WERI-Rb-1 (cell line): ENCODE measurements around the gene SLC22A23.

Experiments
- DNase-seq: peaks from one replicate; pipeline ENCODE4 v3.0.0-alpha.2; 2020
- H3K27ac ChIP-seq: fragments of 250-450 bp; sonication (Bioruptor Pico); 2 replicates; pipeline ENCODE4 v1.5.1; 2020; ENCODE audit warnings: mild to moderate bottlenecking, moderate library complexity
- H3K27me3 ChIP-seq: fragments of 250-450 bp; sonication (Bioruptor Pico); 2 replicates; pipeline ENCODE4 v1.5.1; 2021; ENCODE audit warnings: mild to moderate bottlenecking, low read depth, moderate library complexity; ENCODE audit not compliant: insufficient read depth, severe bottlenecking
- H3K36me3 ChIP-seq: fragments of 250-450 bp; sonication (Bioruptor Pico); 2 replicates; pipeline ENCODE4 v1.5.1; 2020; ENCODE audit warnings: mild to moderate bottlenecking, moderate library complexity
- H3K4me3 ChIP-seq: 2 replicates; pipeline ENCODE4 v1.5.1; 2011; ENCODE audit warnings: low read depth, mild to moderate bottlenecking, control low read depth, low read length
- H3K9me3 ChIP-seq: fragments of 250-450 bp; sonication (Bioruptor Pico); 2 replicates; pipeline ENCODE4 v1.5.1; 2021; ENCODE audit warnings: mild to moderate bottlenecking, moderate library complexity; ENCODE audit not compliant: severe bottlenecking
- CTCF ChIP-seq: IDR thresholded peaks from 2 replicates; pipeline ENCODE4 v1.5.1; 2011; ENCODE audit warnings: low read depth, mild to moderate bottlenecking, control low read depth, inconsistent platforms, low read length

SLC22A23 gene

DNA sequence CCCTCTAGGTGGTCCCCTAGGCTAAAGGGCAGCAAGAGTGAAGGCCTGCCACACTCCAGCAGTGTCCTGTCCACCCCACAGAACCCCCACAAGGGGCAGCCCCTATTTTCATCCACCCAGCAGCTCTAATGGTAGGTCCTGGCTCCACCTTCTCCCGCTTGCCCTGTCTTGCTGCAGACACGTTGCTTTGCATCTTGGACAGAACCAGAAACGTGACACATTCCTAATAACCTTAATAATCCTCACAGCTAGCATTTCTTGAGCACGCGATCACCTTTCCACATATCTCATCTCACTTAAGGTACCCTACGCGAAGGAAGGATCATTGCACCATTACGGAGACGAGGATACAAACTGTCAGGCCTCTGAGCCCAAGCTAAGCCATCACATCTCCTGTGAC lies 11.7 kb upstream of the SLC22A23 start:
- TF ChIP-seq CTCF: no peak
- no peak for DNase-seq
- Histone ChIP-seq H3K27ac (no peak overlapping the region), H3K9me3 (peaks cover 6% of the 10 kb centered on the region), H3K4me3 (no peak overlapping the region), H3K36me3 (no peaks in the 10 kb centered on the region), H3K27me3 (no peaks in the 10 kb centered on the region)

DNA sequence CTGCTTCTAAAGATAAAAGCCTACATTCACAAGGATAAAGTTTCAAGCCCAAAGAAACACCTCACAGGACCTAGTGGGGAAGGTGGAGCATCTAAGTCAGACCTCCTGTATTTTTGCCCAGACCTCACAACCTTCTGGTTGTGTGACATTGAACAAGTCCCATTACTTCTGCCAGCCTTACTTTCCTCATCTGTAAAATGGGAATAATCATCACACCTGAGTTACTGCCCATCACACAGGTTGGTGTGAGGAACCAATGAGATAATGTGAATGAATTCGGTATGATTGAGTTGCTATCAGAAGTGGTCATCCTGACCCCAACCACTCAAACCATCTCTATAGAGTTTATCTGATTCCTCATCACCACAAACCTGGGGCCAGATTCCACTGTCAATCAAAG lies 11.1 kb upstream of the SLC22A23 start:
- H3K27ac ChIP-seq: no peak overlapping the region
- peaks cover 6% of the 10 kb centered on the region for H3K9me3 ChIP-seq
- H3K4me3 ChIP-seq: no peak overlapping the region
- DNase-seq: no peak
- H3K27me3 ChIP-seq: no peaks in the 10 kb centered on the region
- H3K36me3 ChIP-seq: no peaks in the 10 kb centered on the region
- no peak for TF ChIP-seq CTCF

DNA sequence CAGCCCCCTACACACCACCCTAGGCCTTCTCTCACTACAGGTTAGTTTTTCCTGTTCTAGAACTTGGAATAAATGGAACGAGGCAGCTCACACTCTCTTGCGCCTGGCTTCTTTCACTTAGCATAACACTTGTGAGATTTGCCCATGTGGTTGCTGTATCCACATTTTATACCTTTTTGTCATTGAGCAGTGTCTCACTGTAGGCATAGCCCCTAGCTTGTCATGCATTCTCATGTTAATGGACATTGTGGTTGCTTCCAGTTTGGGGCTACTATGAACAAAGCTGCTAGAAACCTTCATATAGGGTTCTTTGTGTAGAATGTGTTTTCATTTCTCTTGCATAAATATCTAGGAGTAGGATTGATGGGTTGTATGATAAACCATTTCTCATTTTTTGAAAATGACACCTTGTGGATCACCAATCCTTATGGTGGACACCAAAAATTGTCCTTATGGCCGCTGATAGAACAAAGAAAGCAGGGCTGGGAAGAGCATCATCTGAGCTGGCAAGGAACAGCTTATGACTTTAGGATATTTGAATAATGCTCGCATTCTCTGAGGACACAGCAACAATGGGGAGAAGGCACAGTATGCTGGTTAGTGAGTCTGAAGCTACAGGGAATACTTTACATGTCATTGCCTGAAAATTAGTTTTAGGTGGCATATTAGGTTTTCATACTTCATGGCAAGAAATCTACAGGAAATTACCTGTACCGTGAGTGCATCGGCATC lies 9.8 kb upstream of the SLC22A23 start:
- H3K27me3 ChIP-seq: no peaks in the 10 kb centered on the region
- H3K4me3 ChIP-seq: no peak overlapping the region
- H3K27ac ChIP-seq: no peak overlapping the region
- peaks cover 6% of the 10 kb centered on the region for H3K9me3 ChIP-seq
- no peak for DNase-seq
- TF ChIP-seq CTCF: no peak
- no peaks in the 10 kb centered on the region for H3K36me3 ChIP-seq

GRCh38 chr6:3460253-3460652 lies 3.4 kb upstream of the SLC22A23 start:
- no peak overlapping the region for H3K4me3 ChIP-seq
- DNase-seq: no peak
- H3K36me3 ChIP-seq: no peaks in the 10 kb centered on the region
- TF ChIP-seq CTCF: no peak
- H3K9me3 ChIP-seq: peaks cover 6% of the 10 kb centered on the region
- H3K27me3 ChIP-seq: no peaks in the 10 kb centered on the region
- no peak overlapping the region for H3K27ac ChIP-seq

- H3K36me3 ChIP-seq: no peaks in the 10 kb centered on the region; the same call in 1 of the 2 replicates
- no peak for TF ChIP-seq CTCF
- H3K27me3 ChIP-seq: no peaks in the 10 kb centered on the region
- no peaks in the 10 kb centered on the region for H3K9me3 ChIP-seq
- H3K27ac ChIP-seq: no peak overlapping the region
- no peak overlapping the region for H3K4me3 ChIP-seq
- DNase-seq: no peak
Measured at GRCh38 chr6:3458706-3459421, 2.0 kb upstream of the SLC22A23 start.
